GM20431 (cell line): ENCODE data around the gene TMEM53.

Experiments used
- in situ Hi-C: fragments of 300-500 bp; cut with MseI, MboI; formaldehyde crosslinking; loops from one replicate; pipeline ENCODE4 v1.15.0; 2020; ENCODE audit warnings: low sequenced_read_pairs; ENCODE audit not compliant: unreplicated experiment

TMEM53 gene

GRCh38 chr1:44674113-44675000 is at the start of gene TMEM53, which contains the start of gene ARMH1:
Gene TMEM53, minus strand, starts transcription at chr1:44674481. Its CDS starts 90 bp downstream, at chr1:44674391.
Gene ARMH1, plus strand, starts transcription at chr1:44674714. Its CDS starts 14,984 bp downstream, at chr1:44689698.
- in situ Hi-C loops = no loop called here

DNA sequence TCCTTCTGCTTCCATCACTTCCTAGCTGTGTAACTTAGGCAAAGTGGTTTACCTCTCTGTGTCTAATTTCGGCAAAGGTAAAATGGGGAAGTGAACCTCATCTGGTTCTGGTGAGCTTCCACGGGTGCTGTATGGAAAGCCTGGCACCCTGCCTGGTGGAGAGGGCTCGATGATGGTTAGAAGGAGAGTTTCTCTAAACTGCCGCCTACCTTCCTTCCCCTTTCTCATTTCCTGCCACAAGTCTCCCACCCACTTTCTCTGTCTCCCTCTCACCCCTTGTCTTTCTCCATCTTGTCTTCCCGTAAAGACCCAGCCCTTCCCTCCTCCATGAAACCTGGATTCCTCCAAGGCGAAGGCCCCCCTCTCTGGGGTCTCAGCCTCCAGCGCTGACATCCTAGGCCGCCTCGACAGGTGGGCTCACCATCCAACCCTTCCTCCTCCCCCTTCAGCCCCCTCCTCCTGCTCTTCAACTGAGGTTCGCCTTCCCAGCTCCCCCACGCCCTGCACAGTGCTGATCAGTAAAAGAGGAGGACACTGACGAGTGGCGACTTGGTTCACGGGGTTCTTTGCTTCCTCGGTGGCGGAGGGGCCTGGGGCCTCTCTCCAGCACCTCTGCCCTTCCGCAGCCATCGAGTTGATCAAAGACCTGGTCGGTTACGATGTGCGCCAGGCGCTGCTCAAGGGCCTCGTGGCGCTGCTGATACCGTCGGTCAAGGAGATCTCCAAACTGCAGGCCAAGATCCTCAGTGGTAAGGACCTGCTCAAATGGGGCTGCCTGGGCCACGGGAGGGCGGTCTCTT is 49.4 kb upstream of the TMEM53 start:
- in situ Hi-C loops = no loop called here

- in situ Hi-C loops = no loop called here
Measured at GRCh38 chr1:44723064-44723463, 48.8 kb upstream of the TMEM53 start.

DNA sequence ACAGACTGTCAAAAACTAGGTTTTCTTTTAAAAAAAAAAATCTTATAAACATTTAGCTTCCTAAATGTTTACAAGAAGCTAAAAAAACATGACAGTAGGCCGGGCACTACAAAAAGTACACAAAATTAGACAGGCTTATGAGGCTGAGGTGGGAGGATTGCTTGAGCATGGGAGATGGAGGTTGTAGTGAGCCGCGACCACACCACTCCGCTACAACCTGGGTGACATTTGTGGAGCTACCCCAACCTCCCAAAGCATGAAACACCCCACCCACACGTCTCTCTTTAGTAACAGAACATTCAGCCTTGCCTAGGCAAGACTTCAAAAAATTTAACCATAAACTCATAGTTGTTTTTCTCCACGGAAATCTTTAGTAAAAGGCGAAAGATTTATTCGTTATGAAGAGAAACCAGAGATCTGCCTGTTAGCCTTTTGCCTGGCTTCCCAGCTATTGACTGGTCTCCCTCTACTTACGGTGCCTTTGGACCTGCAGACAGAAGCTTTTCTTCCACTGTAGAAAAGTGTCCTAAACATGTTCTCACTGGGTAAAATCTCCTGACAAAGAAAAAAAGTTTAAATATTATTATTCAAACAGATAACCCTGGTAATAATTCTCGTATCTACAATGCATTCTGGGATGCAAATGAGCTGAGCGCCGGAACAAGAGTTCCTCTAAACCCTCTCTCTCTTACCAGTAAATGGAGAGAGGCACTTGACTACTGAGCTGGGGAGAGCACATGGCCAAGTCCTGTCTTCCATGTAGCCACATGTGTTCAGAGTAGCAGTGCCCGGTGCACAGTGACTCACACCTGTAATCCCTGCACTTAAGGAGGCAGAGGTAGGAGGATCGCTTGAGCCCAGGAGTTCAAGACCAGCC is 47.4 kb upstream of the TMEM53 start:
- in situ Hi-C loops = no loop called here

- in situ Hi-C loops = no loop called here
Measured at GRCh38 chr1:44720281-44720680, 46.0 kb upstream of the TMEM53 start.

- in situ Hi-C loops = no loop called here
Measured at GRCh38 chr1:44719318-44719717, 45.0 kb upstream of the TMEM53 start.

DNA sequence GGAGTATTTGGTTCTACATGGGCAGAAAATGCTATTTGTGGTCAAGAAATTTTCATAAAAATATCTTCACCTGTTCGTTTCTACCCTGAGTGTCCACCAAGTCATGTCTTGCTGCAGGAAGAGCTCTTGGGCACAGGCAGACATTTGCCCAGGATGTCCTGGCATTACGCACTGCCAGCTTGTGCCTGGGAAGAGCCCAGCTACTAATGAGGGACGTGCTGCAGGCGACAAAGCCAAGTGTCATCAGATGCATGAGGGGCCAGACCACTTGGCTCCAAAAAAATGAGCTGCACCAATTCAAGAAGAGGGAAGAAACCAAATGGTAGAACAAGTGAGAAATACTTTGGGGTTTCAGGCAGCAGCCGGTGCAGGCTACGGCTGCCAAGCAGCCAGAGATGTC is 43.8 kb upstream of the TMEM53 start:
- in situ Hi-C loops = no loop called here

DNA sequence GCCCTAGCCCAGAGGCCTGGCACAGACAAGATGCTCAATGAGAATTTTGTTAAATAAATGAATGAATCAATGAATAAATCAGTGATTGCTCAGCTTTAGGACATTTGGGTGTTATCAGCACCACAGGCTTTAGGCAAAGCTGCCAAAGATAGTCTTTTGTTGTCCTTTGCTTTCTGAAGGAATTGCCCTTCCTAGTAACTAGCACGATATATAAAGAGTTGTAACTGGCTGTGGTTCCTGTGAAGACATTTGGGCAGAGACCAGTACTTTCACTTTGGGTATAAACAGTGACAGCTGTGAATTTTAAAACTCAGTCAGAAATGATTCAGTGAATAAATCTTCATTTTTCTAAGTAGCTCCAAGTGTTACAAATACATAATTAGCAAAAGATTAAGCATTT is 43.4 kb upstream of the TMEM53 start:
- in situ Hi-C loops = no loop called here

DNA sequence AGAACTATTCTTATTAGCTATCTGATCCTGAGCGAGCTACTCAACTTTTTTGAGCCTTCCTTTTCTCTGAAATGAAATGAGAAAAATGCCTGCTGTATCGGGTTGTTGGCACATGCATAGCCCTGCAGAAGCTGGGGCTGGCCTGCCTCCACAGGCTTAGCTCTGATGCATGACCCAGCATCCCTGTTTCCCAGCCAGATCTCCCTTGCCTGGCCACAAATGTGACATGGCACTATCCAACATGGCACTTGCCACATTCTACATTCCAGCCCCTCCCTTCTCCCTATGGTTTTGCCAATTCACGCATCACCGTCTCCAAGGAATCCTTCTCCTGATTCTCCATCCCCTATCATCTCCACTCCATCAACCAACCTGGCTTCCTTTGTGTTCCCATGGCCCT is 42.9 kb upstream of the TMEM53 start:
- in situ Hi-C loops = no loop called here

DNA sequence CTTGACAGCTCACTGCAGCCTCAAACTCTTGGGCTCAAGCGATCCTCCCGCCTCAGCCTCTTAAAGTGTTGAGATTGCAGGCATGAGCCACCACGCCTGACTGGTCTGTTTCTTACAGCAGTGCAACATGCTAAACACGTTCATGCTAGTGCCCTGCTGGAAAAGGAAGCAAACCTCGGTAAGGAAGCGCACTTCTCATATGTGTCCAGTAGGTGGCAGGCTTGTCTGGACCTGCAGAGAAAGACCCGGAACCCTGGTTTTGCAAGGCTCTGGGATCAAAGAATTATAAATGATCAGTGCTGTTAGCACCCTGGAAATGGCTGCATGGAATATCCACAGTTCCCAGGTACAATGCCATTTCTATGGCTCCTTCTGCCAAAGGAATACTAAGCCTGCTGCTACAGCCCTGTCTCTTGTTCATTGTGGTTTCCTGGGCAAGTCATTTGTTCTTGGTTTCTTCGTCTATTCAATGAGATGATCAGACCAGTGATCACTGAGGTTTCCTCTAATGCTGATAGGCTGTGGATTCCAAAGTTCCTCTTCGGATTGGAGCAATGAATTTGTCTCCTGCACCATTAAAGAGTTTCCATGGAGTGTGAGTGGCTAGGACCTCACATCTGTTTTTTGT is 40.8 kb upstream of the TMEM53 start:
- in situ Hi-C loops = no loop called here

- in situ Hi-C loops = no loop called here
Measured at GRCh38 chr1:44714532-44714931, 40.3 kb upstream of the TMEM53 start.

- in situ Hi-C loops = no loop called here
Measured at GRCh38 chr1:44713321-44713781, 39.1 kb upstream of the TMEM53 start.

DNA sequence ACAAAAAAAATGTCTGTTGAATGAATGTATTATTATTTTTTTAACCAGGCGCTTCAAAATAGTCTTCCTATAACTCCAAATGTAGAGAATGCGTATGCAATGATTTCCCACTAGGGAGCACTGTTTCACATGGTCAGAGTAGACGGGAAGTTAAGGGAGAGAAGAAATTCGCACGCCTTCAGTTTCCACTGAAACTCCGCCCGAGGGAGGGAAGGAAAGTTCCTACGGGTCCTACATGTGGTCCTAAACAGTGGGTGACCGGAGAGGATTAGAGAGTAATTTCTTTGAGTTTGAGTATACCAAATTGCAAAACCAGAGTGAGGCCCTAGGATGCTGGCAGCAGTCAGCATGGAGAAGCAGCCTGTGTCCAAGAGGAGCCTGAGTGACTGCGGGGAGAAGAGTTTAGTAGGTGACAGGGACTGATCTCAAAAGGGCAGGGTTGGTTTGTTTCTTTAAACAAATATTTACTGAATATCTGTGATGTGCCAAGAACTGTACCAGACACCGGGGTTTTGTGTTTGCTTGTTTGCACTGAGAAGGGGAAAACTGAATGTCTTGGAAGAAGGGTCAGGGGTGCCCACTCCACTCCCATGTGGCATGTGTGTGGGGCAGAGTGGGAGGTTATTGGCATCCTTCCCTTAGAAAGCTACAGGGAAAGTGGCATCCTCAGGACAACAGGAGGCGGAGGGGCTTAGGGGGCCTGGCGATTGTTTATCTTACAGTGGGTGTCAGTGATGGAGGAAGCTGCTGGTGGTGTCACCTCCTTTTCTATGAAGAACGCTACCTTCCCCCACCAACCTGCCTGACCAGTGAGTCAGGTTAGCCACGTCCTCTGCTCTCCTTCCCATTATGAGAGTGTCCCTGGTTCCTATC is 33.9 kb upstream of the TMEM53 start:
- in situ Hi-C loops = no loop called here

- in situ Hi-C loops = no loop called here
Measured at GRCh38 chr1:44707112-44707881, 33.0 kb upstream of the TMEM53 start.

DNA sequence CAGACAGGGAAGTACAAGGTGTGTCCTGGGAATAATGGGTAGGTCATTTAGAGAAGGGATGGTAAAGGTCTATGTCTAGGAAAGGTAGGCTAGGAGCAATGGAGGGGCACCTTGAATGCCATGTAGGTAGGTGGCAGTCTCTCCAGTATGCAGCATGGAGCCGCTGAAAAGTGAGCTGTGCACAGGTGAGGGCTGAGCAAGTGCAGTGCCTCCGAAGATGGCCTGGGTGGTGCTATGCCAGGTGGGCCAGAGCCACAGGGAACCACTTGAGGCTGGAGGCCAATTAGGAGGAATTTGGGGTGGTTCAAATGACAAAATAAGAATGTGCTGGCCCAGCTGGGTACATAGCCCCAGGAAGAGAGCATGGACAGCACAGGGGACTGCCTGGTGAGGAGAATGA is 31.7 kb upstream of the TMEM53 start:
- in situ Hi-C loops = no loop called here

- in situ Hi-C loops = no loop called here
Measured at GRCh38 chr1:44705470-44705869, 31.2 kb upstream of the TMEM53 start.

DNA sequence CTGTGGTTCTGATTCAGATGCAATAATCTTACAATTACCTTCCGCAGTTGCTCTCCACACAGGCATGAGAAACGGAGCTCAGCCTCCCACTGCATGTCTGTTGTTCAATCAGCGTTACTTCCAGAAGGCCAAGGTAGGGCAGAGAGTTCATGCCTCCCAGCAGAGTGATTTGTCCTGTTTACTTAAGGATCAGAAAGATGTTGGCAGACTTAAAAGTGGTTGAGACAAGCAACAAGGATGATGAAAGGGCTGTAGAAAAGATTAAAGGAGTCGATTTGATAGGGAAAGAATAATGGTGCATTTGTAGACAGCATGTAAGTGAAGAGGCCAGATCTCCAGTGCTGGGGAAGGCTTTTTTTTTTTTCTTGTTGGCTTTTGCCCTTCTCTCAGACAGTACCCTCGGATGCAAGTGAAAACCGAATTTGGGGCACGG is 26.9 kb upstream of the TMEM53 start:
- in situ Hi-C loops = no loop called here

DNA sequence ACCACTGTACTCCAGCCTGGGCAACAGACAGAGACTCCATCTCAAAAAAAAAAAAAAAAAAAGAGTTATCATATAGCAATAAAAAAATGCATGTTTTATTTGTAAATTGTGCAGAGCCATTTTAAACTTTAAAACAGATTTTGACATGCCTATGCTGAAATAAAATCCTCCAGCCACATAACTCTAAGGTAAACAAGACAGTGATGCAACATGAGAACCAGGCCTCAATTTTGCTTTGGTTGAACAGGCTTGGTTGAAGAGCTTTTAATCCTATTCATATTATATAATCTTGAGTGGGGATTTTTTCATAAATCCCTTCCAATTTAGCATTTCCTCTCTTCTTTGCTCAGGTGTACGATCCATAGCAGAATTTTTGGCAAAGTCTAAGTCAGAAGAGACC is 26.3 kb upstream of the TMEM53 start:
- in situ Hi-C loops = no loop called here
